MM.1S (cell line): ENCODE data around the gene CDCA4.

Experiments used
- CTCF ChIP-seq: fragments of 300-600 bp; sonication (generic); IDR thresholded peaks from 2 replicates; pipeline ENCODE4 v1.5.1; 2016; ENCODE audit warnings: antibody characterized with exemption, low read length, mixed read lengths
- EZH2 ChIP-seq: fragments of 300-600 bp; sonication (generic); optimal IDR thresholded peaks from 2 replicates; pipeline ENCODE3; 2017; ENCODE audit warnings: low read depth, mild to moderate bottlenecking, antibody characterized with exemption, low read length, mixed read lengths
- EZH2phosphoT487 ChIP-seq: fragments of 300-600 bp; sonication (generic); IDR thresholded peaks from 2 replicates; pipeline ENCODE4 v1.6.1; 2018; ENCODE audit warnings: antibody characterized with exemption, low read length

GRCh38 chr14:105034315-105035039, 13.6 kb upstream of the CDCA4 start:
- no peak for TF ChIP-seq CTCF
- no peak for TF ChIP-seq EZH2
- TF ChIP-seq EZH2phosphoT487 = no peak
